MCF 10A (cell line): ENCODE data around the gene SHISA7. TPM values are rescaled to one million over a fixed set of nuclear protein-coding genes. Genes with fewer than 3 reads are reported as not detected.
A peak's percentile ranks its signal among the peaks of the same experiment; 100 is the strongest.
"Not testable (repeated sequence)": the region's sequence is repeated elsewhere in the genome, so short reads cannot be mapped to it uniquely, and the experiment has no call there.

Experiments
- BruUV-seq: library from RNA; stranded (reverse); fragments of 400-500 nt; replicated peaks from 2 replicates; lab custom pipeline; 2021; lab: Mats Ljungman, UMichigan
- CTCF ChIA-PET: fragments of 300-600 bp; sonication (Branson Sonifier 250); formaldehyde crosslinking; extraction: SDS; loops from one replicate; lab custom pipeline; 2021; ENCODE audit warnings: antibody characterized with exemption, inconsistent platforms; lab: Yijun Ruan, JAX
- POLR2A ChIA-PET: fragments of 300-600, 350-650 bp; sonication (Branson Sonifier 250); formaldehyde crosslinking; extraction: SDS; loops from one replicate; lab custom pipeline; 2020; ENCODE audit warnings: antibody characterized with exemption, inconsistent platforms; lab: Yijun Ruan, JAX
- DNase-seq: peaks from one replicate; pipeline ENCODE4 v3.0.0-alpha.2; 2018; ENCODE audit not compliant: unreplicated experiment
- H3K27ac Mint-ChIP-seq: one replicate; pipeline ENCODE4 v1.8.0; 2022; ENCODE audit warnings: mild to moderate bottlenecking, low read depth, mixed read lengths; ENCODE audit not compliant: unreplicated experiment
- H3K27me3 Mint-ChIP-seq: one replicate; pipeline ENCODE4 v1.8.0; 2022; ENCODE audit warnings: mixed read lengths; ENCODE audit not compliant: insufficient read depth, unreplicated experiment
- H3K36me3 Mint-ChIP-seq: one replicate; pipeline ENCODE4 v1.8.0; 2022; ENCODE audit warnings: mild to moderate bottlenecking, moderate library complexity, mixed read lengths; ENCODE audit not compliant: insufficient read depth, unreplicated experiment
- H3K4me1 Mint-ChIP-seq: one replicate; pipeline ENCODE4 v1.8.0; 2022; ENCODE audit warnings: mixed read lengths; ENCODE audit not compliant: insufficient read depth, unreplicated experiment
- H3K4me3 Mint-ChIP-seq: one replicate; pipeline ENCODE4 v1.8.0; 2022; ENCODE audit warnings: mild to moderate bottlenecking, moderate library complexity, mixed read lengths; ENCODE audit not compliant: unreplicated experiment
- H3K9me3 Mint-ChIP-seq: one replicate; pipeline ENCODE4 v1.8.0; 2022; ENCODE audit warnings: mixed read lengths; ENCODE audit not compliant: unreplicated experiment
- CTCF ChIP-seq: fragments of 200-600 bp; IDR thresholded peaks from one replicate; pipeline ENCODE4 v1.8.0; 2022; ENCODE audit warnings: antibody characterized with exemption, mild to moderate bottlenecking; ENCODE audit not compliant: unreplicated experiment
- intact Hi-C: fragments of 100-400 bp; cut with micrococcal nuclease; formaldehyde crosslinking; loops from 2 replicates; pipeline ENCODE4 v1.14.1; 2022
- total RNA-seq: library from RNA; stranded (reverse); gene quantifications from 2 replicates; pipeline ENCODE4 v1.2.3, GENCODE V29; 2022

The SHISA7 gene
- total RNA-seq, 1 experiment from 2014 or later = not detected

GRCh38 chr19:55407800-55408532 is 35.1 kb downstream of the SHISA7 start:
- no peaks in the 10 kb centered on the region for H3K27me3 Mint-ChIP-seq
- ChIA-PET CTCF (interaction anchor here (0.6 to 2.3 kb wide), 4 partner anchors 10 to 167 kb away, joined by 3 to 12 read pairs (median 5); no protein-coding TSS in a partner anchor), POLR2A (interaction anchor here (0.6 to 6.1 kb wide), 26 partner anchors 9 to 1289 kb away, joined by 3 to 57 read pairs (median 4); partner anchors contain the start of genes HSPBP1, KMT5C, PPP6R1 and RPL28)
- H3K4me1 Mint-ChIP-seq = peaks cover 21% of the 10 kb centered on the region
- H3K27ac Mint-ChIP-seq = peak overlapping the region; percentile 99
- peak; percentile 100 for DNase-seq
- intact Hi-C loops = no loop called here
- H3K36me3 Mint-ChIP-seq = peaks cover 51% of the 10 kb centered on the region
- TF ChIP-seq CTCF = no peak
- H3K4me3 Mint-ChIP-seq = peak overlapping the region; percentile 94
- H3K9me3 Mint-ChIP-seq = no peaks in the 10 kb centered on the region
- BruUV-seq = no TSS peak

- ChIA-PET POLR2A (interaction anchor here (0.6 to 6.1 kb wide), 25 partner anchors 8 to 1289 kb away, joined by 3 to 57 read pairs (median 4); partner anchors contain the start of genes DNAAF3, HSPBP1, KMT5C and PPP6R1), CTCF (interaction anchor here (0.6 kb wide), 1 partner anchor 114 kb away, joined by 3 read pairs; no protein-coding TSS in a partner anchor)
- Mint-ChIP-seq H3K36me3 (peaks cover 56% of the 10 kb centered on the region), H3K4me1 (peaks cover 21% of the 10 kb centered on the region), H3K27ac (peak within 1 kb of the TSS; percentile 99), H3K4me3 (peak within 1 kb of the TSS; percentile 94)
- H3K27me3 Mint-ChIP-seq, intact Hi-C loops, H3K9me3 Mint-ChIP-seq, BruUV-seq, DNase-seq: not testable (repeated sequence)
Observed at GRCh38 chr19:55407550-55407799, 35.6 kb downstream of the SHISA7 start, which contains the start of gene UBE2S. Gene UBE2S, minus strand, starts transcription at chr19:55407788. Its CDS starts 199 bp downstream, at chr19:55407589.

DNA sequence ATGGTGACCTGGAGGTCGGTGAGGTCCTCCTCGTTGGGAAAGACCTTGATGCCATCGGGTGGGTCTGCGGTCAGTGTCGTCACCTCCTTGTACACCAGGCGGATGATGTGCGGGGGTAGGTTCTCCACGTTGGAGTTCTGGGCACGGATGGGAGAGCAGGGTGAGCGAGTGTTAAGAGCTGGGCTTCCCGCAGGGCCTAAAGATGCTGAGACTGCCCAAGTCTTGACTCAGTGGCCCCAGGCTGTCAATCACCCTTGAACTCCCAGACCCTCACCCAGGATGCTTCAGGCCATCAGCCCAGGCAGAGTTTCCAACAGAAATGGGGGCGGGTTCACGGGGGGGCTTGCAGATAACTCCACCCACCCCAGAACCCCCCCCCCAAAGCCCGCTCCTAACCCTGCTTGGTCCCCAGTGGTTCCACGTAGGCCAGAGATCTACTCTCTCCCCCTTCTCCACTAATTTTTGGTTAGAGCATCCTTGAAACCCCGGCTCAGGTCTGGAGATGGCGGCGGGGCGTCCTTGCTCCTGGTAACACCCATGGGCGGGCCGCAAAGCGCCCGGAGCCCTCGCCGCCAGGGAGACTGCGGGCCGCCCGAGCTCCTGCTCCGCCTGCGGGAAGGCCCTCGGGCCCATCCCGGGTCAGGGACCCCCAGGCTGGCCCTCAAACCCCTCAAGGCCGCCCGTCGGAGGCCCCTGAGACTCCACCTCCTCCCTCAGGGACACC is 36.1 kb downstream of the SHISA7 start:
- BruUV-seq = TSS peak; percentile 60
- Mint-ChIP-seq H3K4me3 (peak overlapping the region; percentile 94), H3K27me3 (no peaks in the 10 kb centered on the region), H3K36me3 (peaks cover 61% of the 10 kb centered on the region), H3K4me1 (peaks cover 21% of the 10 kb centered on the region), H3K27ac (peak overlapping the region; percentile 99), H3K9me3 (no peaks in the 10 kb centered on the region)
- TF ChIP-seq CTCF = no peak
- CTCF ChIA-PET = interaction anchor here (0.6 to 1.9 kb wide), 3 partner anchors 114 to 265 kb away, joined by 3 to 9 read pairs (median 5); no protein-coding TSS in a partner anchor
- DNase-seq = no peak
- intact Hi-C loops = no loop called here
- POLR2A ChIA-PET = interaction anchor here (0.6 to 6.1 kb wide), 27 partner anchors 8 to 1288 kb away, joined by 3 to 57 read pairs (median 4); partner anchors contain the start of genes DNAAF3, HSPBP1, KMT5C and PPP6R1

DNA sequence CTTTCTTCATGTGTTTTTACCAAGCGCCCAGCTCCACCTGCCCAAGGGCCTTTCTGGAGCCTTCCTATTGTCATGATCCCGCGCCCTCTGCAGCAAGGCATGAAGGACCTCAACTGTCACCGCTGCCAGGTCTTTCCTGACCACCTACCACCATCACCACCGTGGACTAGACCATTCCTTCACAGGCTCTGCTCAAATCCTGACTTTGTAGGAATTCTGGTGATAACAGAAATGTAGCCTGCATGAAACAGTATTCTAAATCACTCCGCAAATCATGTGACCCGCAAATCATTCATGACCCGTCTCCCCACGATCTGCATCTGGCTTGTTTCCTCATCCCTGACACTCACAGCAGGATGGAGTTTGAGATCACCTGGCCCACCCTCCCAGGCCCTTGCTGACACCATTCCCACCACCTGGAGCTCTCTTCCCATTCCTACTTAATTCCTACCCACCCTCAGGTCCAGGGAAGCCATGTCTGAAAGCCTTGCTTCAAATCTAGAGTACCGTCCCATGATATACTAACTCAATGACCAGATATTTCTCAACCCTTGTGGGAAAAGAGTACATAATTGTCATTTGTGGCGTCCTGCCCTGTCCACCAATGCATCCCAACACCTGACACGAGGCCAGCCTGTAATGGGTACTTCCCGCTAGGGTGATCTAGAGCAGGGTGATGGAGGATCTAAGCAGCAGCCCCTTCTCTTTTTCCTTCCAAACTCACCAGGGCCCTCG is 36.8 kb downstream of the SHISA7 start:
- TF ChIP-seq CTCF = no peak
- peak overlapping the region; percentile 94 for H3K4me3 Mint-ChIP-seq
- H3K27ac Mint-ChIP-seq = peak overlapping the region; percentile 99
- ChIA-PET POLR2A (interaction anchor here (0.7 to 6.1 kb wide), 10 partner anchors 12 to 266 kb away, joined by 3 to 57 read pairs (median 9); partner anchors contain the start of genes KMT5C, PPP6R1, RPL28 and TMEM238), CTCF (interaction anchor here (1.1 to 1.9 kb wide), 3 partner anchors 61 to 265 kb away, joined by 5 read pairs; no protein-coding TSS in a partner anchor)
- H3K9me3 Mint-ChIP-seq = no peaks in the 10 kb centered on the region
- no TSS peak for BruUV-seq
- intact Hi-C loops = no loop called here
- no peak for DNase-seq
- H3K36me3 Mint-ChIP-seq = peaks cover 66% of the 10 kb centered on the region
- H3K4me1 Mint-ChIP-seq = peaks cover 21% of the 10 kb centered on the region
- no peaks in the 10 kb centered on the region for H3K27me3 Mint-ChIP-seq
